Neural cell (in vitro differentiated cells): ENCODE measurements around the gene IL15RA. TPM values are rescaled to one million over a fixed set of nuclear protein-coding genes. Genes with fewer than 3 reads are reported as not detected.

Experiments
- H2AFZ ChIP-seq: fragments of 200-600, 300-800 bp; sonication (generic), shearing (Covaris generic); 2 replicates; pipeline ENCODE4 v1.6.0; 2014; ENCODE audit warnings: low read depth, mild to moderate bottlenecking, antibody characterized with exemption, low read length, moderate library complexity
- H3F3A ChIP-seq: fragments of 200-600 bp; shearing (Covaris generic); 2 replicates; pipeline ENCODE4 v1.6.1; 2016; ENCODE audit warnings: mild to moderate bottlenecking, moderate library complexity, mixed read lengths, antibody characterized with exemption, low read length; ENCODE audit not compliant: insufficient read depth, poor library complexity, severe bottlenecking
- H3K27ac ChIP-seq: fragments of 200-600, 300-800 bp; sonication (generic), shearing (Covaris generic); 2 replicates; pipeline ENCODE4 v1.5.1; 2014; ENCODE audit warnings: mild to moderate bottlenecking, low read length, moderate library complexity
- H3K27me3 ChIP-seq: fragments of 300-800, 200-600 bp; sonication (generic), shearing (Covaris generic); 2 replicates; pipeline ENCODE4 v1.6.0; 2014; ENCODE audit warnings: mild to moderate bottlenecking, low read depth, low read length, moderate library complexity; ENCODE audit not compliant: insufficient read depth
- H3K36me3 ChIP-seq: fragments of 300-800, 200-600 bp; sonication (generic), shearing (Covaris generic); 2 replicates; pipeline ENCODE4 v1.5.1; 2014; ENCODE audit warnings: mild to moderate bottlenecking, antibody characterized with exemption, low read length, moderate library complexity; ENCODE audit not compliant: insufficient read depth
- H3K4me2 ChIP-seq: fragments of 300-800, 200-600 bp; sonication (generic), shearing (Covaris generic); 2 replicates; pipeline ENCODE4 v1.6.0; 2014; ENCODE audit warnings: mild to moderate bottlenecking, low read length
- H3K4me3 ChIP-seq: fragments of 300-800, 200-600 bp; sonication (generic), shearing (Covaris generic); 2 replicates; pipeline ENCODE4 v1.5.1; 2014; ENCODE audit warnings: mild to moderate bottlenecking, low read length, moderate library complexity
- H3K79me2 ChIP-seq: fragments of 200-600 bp; shearing (Covaris generic); replicated peaks from 2 replicates; pipeline ENCODE4 v1.6.0; 2014; ENCODE audit warnings: mild to moderate bottlenecking, low read length, moderate library complexity; ENCODE audit not compliant: insufficient read depth
- H3K9ac ChIP-seq: fragments of 300-800, 200-600 bp; sonication (generic), shearing (Covaris generic); 2 replicates; pipeline ENCODE4 v1.6.1; 2016; ENCODE audit warnings: mild to moderate bottlenecking, low read length, mixed read lengths
- H3K9me2 ChIP-seq: fragments of 200-600 bp; shearing (Covaris generic); 2 replicates; pipeline ENCODE4 v1.6.1; 2016; ENCODE audit warnings: mild to moderate bottlenecking, low read length, mixed read lengths; ENCODE audit not compliant: insufficient read depth
- H3K9me3 ChIP-seq: fragments of 200-600, 300-800 bp; sonication (generic), shearing (Covaris generic); 2 replicates; pipeline ENCODE4 v1.6.1; 2016; ENCODE audit warnings: mild to moderate bottlenecking, mixed run types, low read length, moderate library complexity, mixed read lengths
- H4K20me1 ChIP-seq: fragments of 200-600 bp; shearing (Covaris generic); 2 replicates; pipeline ENCODE4 v1.6.1; 2016; ENCODE audit warnings: mild to moderate bottlenecking, mixed run types; ENCODE audit not compliant: insufficient read depth
- CTCF ChIP-seq: fragments of 450-650 bp; IDR thresholded peaks from 2 replicates; pipeline ENCODE4 v1.5.1; 2014; ENCODE audit warnings: antibody characterized with exemption, mild to moderate bottlenecking, moderate library complexity; ENCODE audit not compliant: poor library complexity, severe bottlenecking
- EP300 ChIP-seq: fragments of 450-650 bp; conservative IDR thresholded peaks from 2 replicates; pipeline ENCODE4 v1.6.1; 2014; ENCODE audit warnings: antibody characterized with exemption, mild to moderate bottlenecking, moderate library complexity; ENCODE audit not compliant: poor library complexity, severe bottlenecking
- EZH2 ChIP-seq: fragments of 200-600, 300-800 bp; shearing (Covaris generic), sonication (generic); IDR thresholded peaks from 2 replicates; pipeline ENCODE4 v1.6.1; 2014; ENCODE audit warnings: antibody characterized with exemption, low read length, borderline replicate concordance, mild to moderate bottlenecking; ENCODE audit not compliant: insufficient read depth, poor library complexity, severe bottlenecking
- MXI1 ChIP-seq: fragments of 450-650 bp; conservative IDR thresholded peaks from 2 replicates; pipeline ENCODE4 v1.6.1; 2014; ENCODE audit warnings: antibody characterized with exemption, mild to moderate bottlenecking; ENCODE audit not compliant: poor library complexity, severe bottlenecking
- POLR2AphosphoS5 ChIP-seq: IDR thresholded peaks from 2 replicates; pipeline ENCODE4 v1.6.1; 2012
- RAD21 ChIP-seq: fragments of 450-650 bp; conservative IDR thresholded peaks from 2 replicates; pipeline ENCODE4 v1.6.1; 2014; ENCODE audit warnings: antibody characterized with exemption, mild to moderate bottlenecking, moderate library complexity
- REST ChIP-seq: IDR thresholded peaks from 2 replicates; pipeline ENCODE4 v1.6.1; 2012; ENCODE audit warnings: borderline replicate concordance
- SMC3 ChIP-seq: fragments of 450-650 bp; conservative IDR thresholded peaks from 2 replicates; pipeline ENCODE4 v1.6.1; 2014; ENCODE audit warnings: antibody characterized with exemption, mild to moderate bottlenecking, moderate library complexity; ENCODE audit not compliant: poor library complexity
- TAF1 ChIP-seq: IDR thresholded peaks from 2 replicates; pipeline ENCODE4 v1.6.1; 2012; ENCODE audit warnings: low read depth
- polyA plus RNA-seq: library from polyadenylated mRNA; depleted of rRNA; stranded (reverse); fragments of >200 nt; gene quantifications from 2 replicates; pipeline ENCODE4 v1.2.3, GENCODE V29; 2014

The IL15RA gene
- polyA plus RNA-seq, 1 donor from 2014 or later, result not detected

DNA sequence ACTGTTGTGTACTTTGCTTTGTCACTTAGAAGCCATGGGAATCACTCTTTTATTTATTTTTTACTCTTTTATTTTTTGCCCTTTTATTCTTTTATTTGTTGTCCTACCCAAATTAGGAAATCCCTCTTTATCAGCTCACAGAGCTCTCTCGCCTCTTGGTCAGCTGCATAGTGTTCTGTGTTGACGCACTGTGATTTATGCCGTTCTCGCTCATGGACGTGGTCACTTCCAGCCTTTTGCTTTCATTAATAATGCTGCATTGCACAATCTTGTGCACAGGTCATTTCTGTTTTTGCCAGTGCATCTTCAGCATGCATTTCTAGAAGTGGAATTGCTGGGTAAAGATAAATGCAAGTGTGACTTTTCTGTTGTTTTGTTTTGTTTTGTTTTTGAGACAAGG lies 45.0 kb downstream of the IL15RA start:
- no peaks in the 10 kb centered on the region for H3K9me3 ChIP-seq
- no peaks in the 10 kb centered on the region for H3K27me3 ChIP-seq
- H3K4me3 ChIP-seq, result no peak overlapping the region
- no peak overlapping the region for H2AFZ ChIP-seq
- H3F3A ChIP-seq, result no peaks in the 10 kb centered on the region
- no peak overlapping the region for H3K9ac ChIP-seq
- H3K79me2 ChIP-seq, result no peaks in the 10 kb centered on the region
- H3K9me2 ChIP-seq, result no peaks in the 10 kb centered on the region
- TF ChIP-seq EP300, result no peak
- TF ChIP-seq REST, result no peak
- H4K20me1 ChIP-seq, result no peaks in the 10 kb centered on the region
- no peak overlapping the region for H3K27ac ChIP-seq
- no peak overlapping the region for H3K4me2 ChIP-seq
- H3K36me3 ChIP-seq, result no peaks in the 10 kb centered on the region

DNA sequence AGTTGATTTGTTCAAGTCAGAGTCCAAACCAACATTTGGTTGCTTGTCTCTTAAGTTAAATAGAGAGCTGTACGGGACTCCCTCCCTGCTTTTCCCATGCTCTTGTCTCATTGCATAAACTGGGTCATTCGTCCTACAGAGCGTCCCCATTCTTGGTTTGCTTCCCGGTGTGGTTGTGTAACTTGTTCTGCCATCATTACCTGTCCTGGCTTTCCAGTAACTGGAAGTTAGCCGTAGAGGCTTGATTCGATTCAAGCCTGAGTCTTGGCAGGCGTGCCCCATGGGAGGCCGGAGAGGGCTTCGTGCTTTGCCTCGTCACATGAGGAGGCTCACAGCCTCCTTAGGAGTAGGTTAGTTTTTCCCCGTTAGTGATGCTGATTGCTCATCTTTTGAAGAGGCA lies 47.1 kb downstream of the IL15RA start:
- H3K9me2 ChIP-seq, result no peaks in the 10 kb centered on the region
- TF ChIP-seq TAF1, result no peak
- no peaks in the 10 kb centered on the region for H3K27me3 ChIP-seq
- H3K9ac ChIP-seq, result no peak overlapping the region
- no peaks in the 10 kb centered on the region for H3K79me2 ChIP-seq
- no peaks in the 10 kb centered on the region for H3K36me3 ChIP-seq
- H3K4me2 ChIP-seq, result no peak overlapping the region
- no peak overlapping the region for H2AFZ ChIP-seq
- no peaks in the 10 kb centered on the region for H3K9me3 ChIP-seq
- H4K20me1 ChIP-seq, result no peaks in the 10 kb centered on the region
- H3K4me3 ChIP-seq, result no peak overlapping the region
- no peak overlapping the region for H3K27ac ChIP-seq
- no peaks in the 10 kb centered on the region for H3F3A ChIP-seq

DNA sequence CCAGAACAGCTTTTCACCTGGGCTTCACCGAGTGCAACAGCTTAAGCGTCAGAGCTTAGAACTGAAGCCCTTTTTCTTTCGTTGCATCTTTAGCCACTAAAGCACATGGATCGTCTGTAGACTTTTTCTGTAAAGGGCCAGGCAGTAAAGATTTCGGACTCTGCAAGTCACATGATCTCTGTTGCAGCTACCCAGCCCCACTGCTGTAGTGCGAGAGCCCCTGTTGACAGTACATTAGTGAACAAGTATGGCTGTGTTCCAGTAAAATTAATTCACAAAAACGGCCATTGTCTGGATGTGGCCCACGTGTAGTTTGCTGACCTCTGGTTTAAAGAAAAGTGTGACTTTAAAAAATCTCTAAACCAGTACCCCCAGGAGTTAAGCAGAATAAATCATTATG lies 47.9 kb downstream of the IL15RA start:
- no peak overlapping the region for H3K4me2 ChIP-seq
- H3F3A ChIP-seq, result no peaks in the 10 kb centered on the region
- H3K4me3 ChIP-seq, result no peak overlapping the region
- no peak overlapping the region for H3K9ac ChIP-seq
- H3K27ac ChIP-seq, result no peak overlapping the region
- no peaks in the 10 kb centered on the region for H4K20me1 ChIP-seq
- no peak overlapping the region for H2AFZ ChIP-seq
- H3K9me2 ChIP-seq, result no peaks in the 10 kb centered on the region
- TF ChIP-seq EP300, result no peak
- TF ChIP-seq RAD21, result no peak
- TF ChIP-seq POLR2AphosphoS5, result no peak
- no peak for TF ChIP-seq CTCF
- no peak for TF ChIP-seq REST
- TF ChIP-seq SMC3, result no peak
- no peak for TF ChIP-seq EZH2
- no peak for TF ChIP-seq MXI1
- TF ChIP-seq TAF1, result no peak
- H3K79me2 ChIP-seq, result no peaks in the 10 kb centered on the region
- no peaks in the 10 kb centered on the region for H3K9me3 ChIP-seq
- no peaks in the 10 kb centered on the region for H3K27me3 ChIP-seq
- no peaks in the 10 kb centered on the region for H3K36me3 ChIP-seq
